HG02852 (cell line): ENCODE results near the gene YIPF1.
A peak's percentile ranks its signal among the peaks of the same experiment; 100 is the strongest.
"Not testable (repeated sequence)": the region's sequence is repeated elsewhere in the genome, so short reads cannot be mapped to it uniquely, and the experiment has no call there.

Source experiments
- ATAC-seq: cut with Tn5 transposase; IDR thresholded peaks from one replicate; pipeline ENCODE4 v1.9.1; 2021; ENCODE audit warnings: mild to moderate bottlenecking, moderate library complexity; ENCODE audit not compliant: unreplicated experiment

Gene YIPF1

DNA sequence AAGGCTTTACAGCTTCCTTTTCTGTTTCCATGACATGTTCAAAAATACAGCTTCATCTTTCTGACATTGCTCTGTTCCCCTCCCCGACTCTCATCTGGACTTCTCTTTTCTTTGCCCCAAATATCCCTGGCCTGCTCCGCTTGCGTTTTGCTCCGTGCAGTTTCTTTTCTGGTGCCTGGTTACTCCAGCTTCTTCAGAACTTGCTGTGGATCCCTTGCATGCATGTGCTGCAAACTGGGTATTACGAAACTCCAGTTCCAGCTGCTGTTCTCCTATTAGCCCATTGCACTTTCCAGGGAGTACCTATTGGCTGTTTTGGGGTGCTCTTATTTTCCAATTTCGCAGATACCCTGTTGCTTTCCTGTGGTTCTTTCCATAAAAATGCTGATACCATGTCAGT is 41.6 kb downstream of the YIPF1 start:
- no peak for ATAC-seq

DNA sequence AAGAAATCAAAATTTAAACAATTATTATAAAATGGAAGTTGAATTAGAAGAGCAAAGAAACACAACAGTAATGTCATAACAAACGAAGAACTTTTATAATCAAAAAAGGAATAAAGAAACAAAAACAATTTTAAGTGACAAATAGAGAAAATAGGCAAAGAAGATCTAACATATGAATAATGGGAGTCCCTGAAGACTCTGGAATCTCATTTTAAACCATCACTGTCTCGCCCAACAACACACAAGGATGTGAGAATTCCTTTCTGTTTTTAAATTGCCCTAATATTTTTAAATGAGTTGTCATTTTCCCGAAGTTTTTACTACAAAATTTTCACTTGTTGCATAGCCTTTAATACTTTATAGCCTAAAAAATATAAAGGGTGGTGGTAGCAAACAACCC is 47.2 kb downstream of the YIPF1 start:
- no peak for ATAC-seq

DNA sequence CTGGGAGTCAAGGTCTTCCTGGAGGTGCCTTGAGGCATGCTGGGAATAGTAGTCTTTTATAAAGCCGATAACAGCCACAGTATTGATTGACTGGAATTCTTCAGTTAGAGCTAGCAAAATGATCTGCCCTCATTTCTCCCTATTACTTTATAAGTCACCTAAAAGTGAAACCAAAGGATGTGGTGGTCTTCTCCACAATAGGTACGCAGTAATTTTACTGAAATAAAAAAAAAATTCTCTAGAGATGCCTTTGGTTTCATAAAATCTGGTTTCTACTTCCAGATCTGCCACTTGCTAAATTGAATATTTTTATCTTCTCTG is 51.0 kb downstream of the YIPF1 start:
- no peak for ATAC-seq

DNA sequence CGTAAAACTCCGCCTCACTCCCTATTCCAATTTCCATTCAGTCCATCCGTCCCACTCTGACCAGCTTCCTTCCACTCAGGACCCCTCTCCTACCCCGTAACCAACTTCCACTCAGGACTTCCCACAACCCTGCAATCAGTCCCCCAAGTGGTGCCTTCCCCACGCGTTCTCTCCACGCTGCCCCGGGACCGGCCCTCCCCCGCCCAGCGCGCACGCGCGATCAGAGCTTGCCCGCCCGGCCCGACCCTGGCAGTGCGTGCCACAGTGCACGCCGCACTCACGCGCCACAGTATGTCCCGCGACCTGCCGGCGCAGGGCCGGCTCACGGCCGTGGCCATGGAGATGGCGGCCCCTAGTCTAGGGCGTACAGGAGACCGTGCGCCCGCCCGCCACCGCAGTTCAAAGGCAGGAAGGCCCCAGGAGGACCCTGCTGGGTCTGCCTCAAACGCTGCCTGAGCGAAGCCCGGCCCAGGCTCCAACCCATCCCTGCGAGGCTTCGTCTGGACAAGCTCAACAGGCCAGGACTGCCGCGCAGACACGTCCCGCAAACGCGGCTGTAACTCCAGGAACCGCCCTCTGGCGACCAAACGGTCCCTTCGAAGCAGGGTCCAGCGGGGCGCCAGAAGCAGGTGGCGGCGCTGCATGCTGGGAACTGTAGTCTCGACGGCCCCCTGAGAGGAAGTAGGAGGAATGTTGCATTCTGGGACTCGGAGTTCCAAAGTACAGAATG is 51.5 kb downstream of the YIPF1 start, which contains the start of gene NDC1:
Gene NDC1 (minus strand): TSS at position 373 of the 730 bp plus-strand sequence. CDS start 35 bp downstream, at position 338.
- peak; percentile 89 for ATAC-seq

DNA sequence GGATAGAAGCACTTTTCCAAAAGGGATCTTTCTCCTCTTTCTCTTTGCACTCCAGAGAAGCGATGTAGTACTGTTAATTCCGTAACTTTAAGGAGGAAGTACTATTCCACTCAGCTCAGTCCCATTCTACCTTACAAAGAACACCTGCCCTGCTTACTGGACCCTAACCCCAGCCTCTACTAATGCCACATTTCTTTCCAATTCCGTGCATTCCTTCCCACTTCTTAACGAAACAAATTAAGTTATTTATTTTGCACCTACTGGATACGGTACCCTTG is 52.0 kb downstream of the YIPF1 start:
- ATAC-seq, result no peak

DNA sequence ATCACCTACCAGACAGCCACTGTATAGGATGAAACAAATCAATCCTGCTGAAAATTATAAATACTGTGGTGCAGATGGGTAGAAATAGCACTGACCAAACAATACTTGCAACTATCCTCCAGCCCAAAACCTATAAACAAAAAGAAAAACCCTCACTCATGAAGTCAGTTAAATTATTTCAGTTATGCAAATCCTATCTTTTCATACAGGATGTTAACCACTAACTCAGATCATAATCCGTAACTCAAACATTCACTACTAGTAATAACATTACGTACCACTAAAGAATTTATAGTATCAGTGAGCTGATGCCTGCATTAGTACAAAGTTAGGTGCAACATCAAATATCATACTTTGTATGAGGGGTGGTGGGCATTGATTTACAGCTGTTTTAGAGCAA is 54.1 kb downstream of the YIPF1 start:
- no peak for ATAC-seq

DNA sequence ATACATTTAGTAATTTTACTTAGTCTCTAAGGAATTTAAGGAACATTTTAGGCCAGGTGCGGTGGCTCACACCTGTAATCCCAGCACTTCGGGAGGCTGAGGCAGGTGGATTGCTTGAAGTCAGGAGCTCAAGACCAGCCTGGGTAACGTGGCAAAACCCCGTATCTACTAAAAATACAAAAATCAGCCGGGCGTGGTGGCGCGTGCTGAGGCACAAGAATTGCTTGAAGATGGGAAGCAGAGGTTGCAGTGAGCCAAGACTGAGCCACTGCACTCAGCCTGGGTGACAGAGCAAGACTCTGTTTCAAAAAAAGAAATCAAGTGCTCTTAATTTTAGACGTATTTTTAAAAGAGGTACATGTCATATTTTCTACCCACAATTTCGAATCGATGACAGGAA is 54.8 kb downstream of the YIPF1 start:
- ATAC-seq, result no peak

DNA sequence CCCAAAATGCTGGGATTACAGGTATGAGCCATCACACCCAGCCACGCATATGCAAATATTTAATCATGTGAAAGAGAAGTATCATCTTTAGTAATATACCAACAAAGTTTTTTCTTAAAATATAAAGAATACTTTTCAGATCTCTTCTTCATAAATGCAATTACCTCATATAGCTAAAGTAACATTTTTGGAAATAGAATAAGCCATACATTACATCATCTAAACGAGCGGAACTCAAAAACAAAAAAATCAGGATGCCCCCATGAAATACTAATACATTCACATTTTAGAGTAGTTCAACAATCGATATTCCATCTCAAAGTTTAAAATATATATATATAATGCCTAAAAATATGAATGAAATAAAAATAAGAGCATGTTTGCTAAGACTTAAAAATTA is 56.2 kb downstream of the YIPF1 start:
- no peak for ATAC-seq

DNA sequence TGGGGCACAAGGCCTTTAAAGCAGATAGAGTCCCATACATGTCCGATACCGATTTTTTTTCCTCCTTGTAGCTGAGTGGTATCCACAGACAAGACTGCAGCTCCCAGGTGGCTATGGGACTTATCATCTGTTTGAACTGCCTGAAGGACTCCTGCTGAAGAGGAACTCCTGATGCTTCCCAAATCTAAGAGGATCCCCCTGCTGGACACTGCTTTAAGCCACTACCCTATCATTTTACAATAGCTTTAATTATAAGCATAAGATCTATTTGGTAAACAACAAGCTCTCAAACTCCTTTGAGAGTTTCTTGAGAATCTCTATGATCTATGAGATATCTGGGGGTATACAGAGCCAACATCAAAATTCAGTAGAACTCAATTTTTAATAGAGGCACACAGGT is 63.2 kb downstream of the YIPF1 start:
- ATAC-seq, result no peak

DNA sequence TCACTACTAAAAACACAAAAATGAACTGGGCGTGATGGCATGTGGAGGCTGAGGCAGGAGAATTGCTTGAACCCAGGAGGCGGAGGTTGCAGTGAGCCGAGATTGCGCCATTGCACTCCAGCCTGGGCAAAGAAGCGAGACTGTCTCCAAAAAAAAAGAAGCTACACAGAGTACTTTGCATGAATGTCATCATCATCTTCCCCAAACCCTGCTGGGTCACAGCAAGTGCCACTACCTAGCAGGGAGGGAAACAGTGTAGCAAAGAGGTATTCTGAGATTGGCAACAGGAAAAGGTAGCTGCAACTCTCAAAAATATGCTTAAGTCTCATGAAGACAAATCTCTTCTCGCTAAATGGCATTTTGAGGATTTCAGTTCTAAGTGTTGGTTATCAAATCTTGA is 64.3 kb downstream of the YIPF1 start:
- ATAC-seq, result no peak

DNA sequence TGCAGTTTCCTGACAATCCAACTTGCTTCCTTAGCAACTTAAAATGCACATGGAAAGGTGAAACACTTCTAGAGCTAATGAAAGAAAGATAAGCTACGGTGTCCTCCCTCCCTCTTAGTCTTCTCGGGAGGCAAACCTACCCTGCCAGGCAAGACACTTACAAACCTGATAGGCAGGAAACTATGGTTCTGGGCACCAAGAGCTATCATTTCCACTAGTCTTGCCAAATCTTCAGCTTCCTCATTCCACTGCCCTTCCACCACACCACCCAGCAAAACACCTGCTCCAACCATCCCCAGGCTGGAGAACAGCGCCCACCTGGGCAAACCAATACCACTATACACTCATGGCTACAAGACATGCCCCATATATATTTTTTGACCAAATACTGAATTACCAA is 66.7 kb downstream of the YIPF1 start:
- ATAC-seq, result no peak

DNA sequence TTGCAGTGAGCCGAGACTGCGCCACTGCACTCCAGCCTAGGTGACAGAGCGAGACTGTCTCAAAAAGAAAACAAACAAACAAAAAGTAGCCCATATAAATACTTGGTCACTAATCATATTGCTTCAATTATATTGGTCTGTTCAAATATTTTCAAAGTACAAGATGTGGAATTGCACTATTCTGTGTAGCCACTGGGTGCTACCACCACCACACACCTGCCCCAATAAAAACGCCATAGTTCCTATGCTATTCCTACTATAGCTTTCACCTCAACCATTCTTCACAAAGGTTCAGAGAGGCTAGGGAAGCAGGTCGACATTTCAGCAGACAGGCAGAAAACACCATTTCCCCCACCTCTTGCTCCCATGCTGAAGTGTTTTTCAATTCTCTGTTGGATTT is 68.2 kb downstream of the YIPF1 start:
- ATAC-seq, result no peak

DNA sequence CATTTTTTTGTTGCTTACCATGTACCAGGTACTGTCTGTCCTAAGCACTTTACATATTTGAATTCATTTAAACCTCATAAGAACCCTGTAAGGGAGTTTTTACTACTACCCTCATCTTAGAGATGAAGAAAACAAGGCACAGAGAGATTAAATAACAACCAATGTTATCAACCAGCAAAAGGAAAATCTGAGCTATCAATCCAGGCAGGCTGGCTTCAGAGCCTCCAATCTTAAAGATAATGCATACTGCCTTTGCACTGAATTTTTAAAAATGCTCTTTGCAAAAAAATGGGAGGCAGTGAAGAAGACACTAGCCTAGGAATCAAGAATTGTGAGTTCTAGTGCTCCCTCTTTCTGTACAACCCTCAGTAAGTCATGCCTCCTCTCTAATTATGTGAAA is 70.2 kb downstream of the YIPF1 start:
- ATAC-seq, result no peak

DNA sequence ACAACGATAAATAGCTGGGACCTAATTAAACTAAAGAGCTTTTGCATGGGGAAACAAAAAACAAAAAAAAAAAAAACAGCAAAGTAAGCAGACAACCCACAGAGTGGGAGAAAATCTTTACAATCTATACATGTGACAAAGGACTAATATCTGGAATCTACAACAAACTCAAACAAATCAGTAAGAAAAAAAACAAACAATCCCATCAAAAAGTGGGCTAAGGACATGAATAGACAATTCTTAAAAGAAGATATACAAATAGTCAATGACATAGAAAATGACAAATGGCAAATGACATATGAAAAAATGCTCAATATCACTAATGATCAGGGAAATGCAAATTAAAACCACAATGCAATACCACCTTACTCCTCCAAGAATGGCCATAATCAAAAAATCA is 73.0 kb downstream of the YIPF1 start:
- ATAC-seq, result not testable (repeated sequence)

DNA sequence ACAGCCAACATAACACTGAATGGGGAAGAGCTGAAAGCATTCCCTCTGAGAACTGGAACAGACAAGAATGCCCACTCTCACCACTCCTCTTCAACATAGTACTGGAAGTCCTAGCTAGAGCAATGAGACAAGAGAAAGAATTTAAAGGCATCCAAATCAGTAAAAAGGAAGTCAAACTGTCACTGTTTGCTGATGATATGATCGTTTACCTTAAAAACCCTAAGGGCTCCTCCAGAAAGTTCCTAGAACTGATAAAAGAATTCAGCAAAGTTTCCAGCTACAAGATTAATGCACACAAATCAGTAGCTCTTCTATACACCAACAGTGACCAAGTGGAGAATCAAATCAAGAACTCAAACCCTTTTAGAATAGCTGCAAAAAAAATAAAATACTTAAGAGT is 74.1 kb downstream of the YIPF1 start:
- ATAC-seq, result not testable (repeated sequence)

DNA sequence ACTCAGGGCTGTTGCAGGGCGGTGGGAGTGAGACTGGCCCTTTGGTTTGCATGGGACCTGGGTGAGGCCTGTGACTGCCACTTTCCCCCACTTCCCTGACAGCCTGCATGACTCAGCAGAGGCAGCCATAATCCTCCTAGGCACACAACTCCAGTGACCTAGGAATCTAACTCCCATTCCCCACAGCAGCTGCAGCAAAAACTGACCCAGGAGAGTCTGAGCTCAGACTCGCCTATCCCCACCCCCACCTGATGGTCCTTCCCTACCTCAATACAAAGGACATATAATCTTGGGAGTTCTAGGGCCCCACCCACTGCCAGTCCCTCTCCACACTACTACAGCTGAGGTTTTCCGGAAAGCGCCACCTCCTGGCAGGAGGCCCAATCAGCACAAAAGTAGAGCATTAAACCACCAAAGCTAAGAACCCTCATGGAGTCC is 78.2 kb downstream of the YIPF1 start:
- ATAC-seq, result no peak

DNA sequence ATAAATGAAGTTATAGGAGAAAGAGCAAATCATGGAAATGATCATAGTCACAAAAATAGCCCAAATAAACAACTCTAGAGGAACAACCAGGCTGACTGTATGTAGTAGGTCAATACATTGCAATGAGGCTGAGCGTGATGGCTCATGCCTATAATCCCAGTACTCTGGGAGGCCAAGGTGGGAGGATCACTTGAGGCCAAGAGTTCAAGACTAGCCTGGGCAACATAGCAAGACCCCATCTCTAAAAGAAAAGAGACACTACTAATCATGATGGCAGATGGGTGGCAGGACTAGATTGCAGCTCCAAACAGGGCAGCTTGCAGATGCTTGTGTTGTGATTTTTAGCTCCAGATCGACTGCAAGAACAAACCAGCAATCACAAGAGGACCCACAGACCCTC is 79.1 kb downstream of the YIPF1 start:
- no peak for ATAC-seq

DNA sequence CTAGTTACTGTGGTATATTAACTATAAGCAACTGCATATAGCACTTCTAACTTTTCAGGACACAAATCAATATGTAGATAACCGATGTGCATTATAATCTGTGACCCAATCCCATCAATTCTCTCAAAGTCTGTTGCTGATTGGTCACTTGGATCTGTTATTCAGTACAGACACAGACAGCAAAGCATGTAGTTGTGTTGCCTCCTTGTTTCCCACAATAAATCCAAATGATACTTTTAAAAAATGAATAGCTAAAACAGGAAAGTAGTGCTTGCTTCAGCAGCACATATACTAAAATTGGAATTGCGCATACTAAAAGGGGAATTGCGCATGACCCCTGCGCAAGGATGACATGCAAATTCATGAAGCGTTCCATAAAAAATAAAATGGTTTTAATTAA is 79.6 kb downstream of the YIPF1 start:
- ATAC-seq, result no peak

DNA sequence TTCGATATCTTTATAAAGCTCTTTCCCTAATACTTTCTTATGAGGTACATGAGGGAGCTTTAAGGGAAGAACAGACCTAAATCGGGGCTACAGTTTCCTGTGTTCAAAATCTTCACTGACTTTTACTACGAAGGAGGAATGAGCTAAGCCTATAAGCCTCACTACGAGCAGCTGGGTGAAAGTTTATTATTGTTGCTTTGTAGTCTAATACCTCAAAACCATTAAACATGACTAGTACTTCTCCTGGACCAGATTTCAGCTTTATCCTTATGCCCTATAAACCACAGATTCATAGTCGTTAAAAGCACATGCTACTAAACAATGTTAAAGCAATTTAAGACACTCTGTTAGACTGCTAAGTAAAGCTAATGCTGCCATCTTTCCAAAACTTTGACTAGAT is 81.7 kb downstream of the YIPF1 start:
- no peak for ATAC-seq

DNA sequence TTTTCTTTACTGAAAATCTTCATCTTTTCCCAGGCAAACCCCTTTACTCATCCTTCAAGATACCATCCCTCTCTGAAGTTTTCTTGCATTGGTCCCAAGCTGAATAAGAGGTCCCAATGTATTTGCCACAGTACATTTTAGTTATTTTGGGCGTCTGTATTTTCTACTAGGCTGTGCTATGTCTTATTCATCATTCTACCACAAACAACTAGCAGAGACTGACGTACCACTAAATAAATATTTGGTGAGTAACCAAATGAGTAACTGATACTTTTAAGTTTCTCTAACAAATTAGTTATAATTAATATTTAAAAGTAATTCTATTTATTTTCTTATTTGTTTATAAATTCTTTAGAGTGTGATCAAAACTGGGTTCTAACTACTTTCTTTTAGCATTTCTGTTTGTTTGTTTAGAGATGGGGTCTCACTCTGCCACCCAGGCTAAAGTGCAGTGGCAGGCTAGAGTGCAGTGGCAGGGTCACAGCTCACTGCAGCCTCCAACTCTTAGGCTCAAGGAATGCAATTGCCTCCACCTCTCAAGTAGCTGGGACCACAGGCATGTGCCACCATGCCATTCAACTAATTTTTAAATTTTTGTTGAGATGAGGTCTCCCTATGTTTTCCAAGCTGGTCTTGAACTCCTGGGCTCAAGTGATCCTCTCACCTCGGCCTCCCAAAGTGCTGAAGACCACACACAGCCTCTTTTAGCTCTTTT is 84.6 kb downstream of the YIPF1 start:
- no peak for ATAC-seq

DNA sequence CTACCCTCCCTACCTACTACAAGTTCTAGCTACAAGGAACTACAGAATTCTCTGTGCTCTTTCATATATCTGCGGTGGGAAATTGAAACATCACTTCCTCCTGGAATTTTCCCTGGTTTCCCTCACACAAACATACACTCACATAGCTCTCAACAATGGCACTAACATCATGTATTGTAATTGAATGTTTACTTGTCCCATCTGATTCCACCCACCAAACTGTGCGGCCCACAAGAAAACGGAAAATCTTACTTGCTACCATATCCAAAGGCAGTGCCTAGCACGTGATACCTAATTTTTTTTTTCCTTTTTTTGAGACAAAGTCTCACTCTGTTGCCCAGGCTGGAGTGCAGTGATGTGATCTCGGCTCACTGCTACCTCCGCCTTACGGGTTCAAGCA is 85.4 kb downstream of the YIPF1 start:
- ATAC-seq, result no peak
